ENCODE data around the gene AIFM1. TPM values are rescaled to one million over a fixed set of nuclear protein-coding genes. Genes with fewer than 3 reads are reported as not detected.

AIFM1 gene
- polyA plus RNA-seq, 2 donors, result 16.3 to 22.4 TPM

- Histone ChIP-seq H3K27ac (ENCODE audit: low read depth in 2 of 2, low read length in 1 of 2) (peak overlapping the region; percentile 73 to 77), H3K9me3 (ENCODE audit: control insufficient read depth in 2 of 2, insufficient read depth in 1 of 2, low read depth in 1 of 2, low read length in 1 of 2) (no peaks in the 10 kb centered on the region), H3K27me3 (ENCODE audit: control insufficient read depth in 1 of 2, insufficient read depth in 2 of 2, low read length in 2 of 2) (no peaks in the 10 kb centered on the region), H3K4me3 (ENCODE audit: low read depth in 1 of 2, low read length in 2 of 2) (no peak overlapping the region), H3K4me1 (ENCODE audit: control insufficient read depth in 2 of 2, insufficient read depth in 2 of 2, low read length in 1 of 2) (peaks cover 2 to 9% of the 10 kb centered on the region in 2 donors), H3K36me3 (ENCODE audit: control insufficient read depth in 2 of 2, insufficient read depth in 2 of 2, low read length in 1 of 2) (peaks cover 0 to 11% of the 10 kb centered on the region in 2 donors)
- 30 to 47% methylated on average over 13 of the region's 13 CpGs for WGBS, 2 donors
These were observed 40.4 kb downstream of the AIFM1 start for GRCh38 chrX:130125091-130125874.

GRCh38 chrX:130124577-130124976 is 41.1 kb downstream of the AIFM1 start:
- 68 to 87% methylated on average over 4 of the region's 4 CpGs for WGBS, 2 donors
- H3K27me3 ChIP-seq (ENCODE audit: control insufficient read depth in 1 of 2, insufficient read depth in 2 of 2, low read length in 2 of 2), result no peaks in the 10 kb centered on the region
- H3K9me3 ChIP-seq (ENCODE audit: control insufficient read depth in 2 of 2, insufficient read depth in 1 of 2, low read depth in 1 of 2, low read length in 1 of 2), result no peaks in the 10 kb centered on the region
- peaks cover 0 to 8% of the 10 kb centered on the region in 2 donors for H3K36me3 ChIP-seq (ENCODE audit: control insufficient read depth in 2 of 2, insufficient read depth in 2 of 2, low read length in 1 of 2)
- H3K4me1 ChIP-seq (ENCODE audit: control insufficient read depth in 2 of 2, insufficient read depth in 2 of 2, low read length in 1 of 2), result peaks cover 3 to 9% of the 10 kb centered on the region in 2 donors
- H3K4me3 ChIP-seq (ENCODE audit: low read depth in 1 of 2, low read length in 2 of 2), result no peak overlapping the region
- H3K27ac ChIP-seq (ENCODE audit: low read depth in 2 of 2, low read length in 1 of 2), result peak overlapping the region in 1 of 2 donors; percentile 77

- Histone ChIP-seq H3K27me3 (ENCODE audit: control insufficient read depth in 1 of 2, insufficient read depth in 2 of 2, low read length in 2 of 2) (no peaks in the 10 kb centered on the region), H3K27ac (ENCODE audit: low read depth in 2 of 2, low read length in 1 of 2) (peak overlapping the region in 1 of 2 donors; percentile 57), H3K36me3 (ENCODE audit: control insufficient read depth in 2 of 2, insufficient read depth in 2 of 2, low read length in 1 of 2) (peaks cover 0 to 2% of the 10 kb centered on the region in 2 donors), H3K4me1 (ENCODE audit: control insufficient read depth in 2 of 2, insufficient read depth in 2 of 2, low read length in 1 of 2) (peaks cover 5 to 14% of the 10 kb centered on the region in 2 donors), H3K4me3 (ENCODE audit: low read depth in 1 of 2, low read length in 2 of 2) (no peak overlapping the region), H3K9me3 (ENCODE audit: control insufficient read depth in 2 of 2, insufficient read depth in 1 of 2, low read depth in 1 of 2, low read length in 1 of 2) (no peaks in the 10 kb centered on the region)
- WGBS, 2 donors, result 38 to 76% methylated on average over 13 of the region's 13 CpGs
These were observed 44.2 kb downstream of the AIFM1 start for GRCh38 chrX:130121505-130121800.

GRCh38 chrX:130120746-130121504 is 44.7 kb downstream of the AIFM1 start:
- Histone ChIP-seq H3K27ac (ENCODE audit: low read depth in 2 of 2, low read length in 1 of 2) (peak overlapping the region; percentile 67 to 80), H3K4me1 (ENCODE audit: control insufficient read depth in 2 of 2, insufficient read depth in 2 of 2, low read length in 1 of 2) (peaks cover 5 to 13% of the 10 kb centered on the region in 2 donors), H3K9me3 (ENCODE audit: control insufficient read depth in 2 of 2, insufficient read depth in 1 of 2, low read depth in 1 of 2, low read length in 1 of 2) (no peaks in the 10 kb centered on the region), H3K36me3 (ENCODE audit: control insufficient read depth in 2 of 2, insufficient read depth in 2 of 2, low read length in 1 of 2) (peaks cover 0 to 2% of the 10 kb centered on the region in 2 donors), H3K27me3 (ENCODE audit: control insufficient read depth in 1 of 2, insufficient read depth in 2 of 2, low read length in 2 of 2) (no peaks in the 10 kb centered on the region), H3K4me3 (ENCODE audit: low read depth in 1 of 2, low read length in 2 of 2) (peak overlapping the region; percentile 1 to 39)
- whole genome bisulfite sequencing, 2 donors, result 1 to 24% methylated on average over 52 to 58 of the region's 58 CpGs

- 22 to 44% methylated on average over 28 of the region's 28 CpGs for WGBS, 2 donors
- no peaks in the 10 kb centered on the region for H3K27me3 ChIP-seq (ENCODE audit: control insufficient read depth in 1 of 2, insufficient read depth in 2 of 2, low read length in 2 of 2)
These were observed 45.3 kb downstream of the AIFM1 start for GRCh38 chrX:130120321-130120731.

GRCh38 chrX:130119312-130119898 is 46.2 kb downstream of the AIFM1 start:
- Histone ChIP-seq H3K4me1 (ENCODE audit: control insufficient read depth in 2 of 2, insufficient read depth in 2 of 2, low read length in 1 of 2) (peaks cover 5 to 8% of the 10 kb centered on the region in 2 donors), H3K9me3 (ENCODE audit: control insufficient read depth in 2 of 2, insufficient read depth in 1 of 2, low read depth in 1 of 2, low read length in 1 of 2) (no peaks in the 10 kb centered on the region), H3K27ac (ENCODE audit: low read depth in 2 of 2, low read length in 1 of 2) (peak overlapping the region in 1 of 2 donors; percentile 61), H3K27me3 (ENCODE audit: control insufficient read depth in 1 of 2, insufficient read depth in 2 of 2, low read length in 2 of 2) (no peaks in the 10 kb centered on the region), H3K4me3 (ENCODE audit: low read depth in 1 of 2, low read length in 2 of 2) (no peak overlapping the region), H3K36me3 (ENCODE audit: control insufficient read depth in 2 of 2, insufficient read depth in 2 of 2, low read length in 1 of 2) (no peaks in the 10 kb centered on the region)
- 46 to 48% methylated on average over 14 of the region's 14 CpGs for WGBS, 2 donors

More at GRCh38 chrX:130120321-130120731, 45.3 kb downstream of the AIFM1 start:
- peaks cover 0 to 2% of the 10 kb centered on the region in 2 donors for H3K36me3 ChIP-seq (ENCODE audit: control insufficient read depth in 2 of 2, insufficient read depth in 2 of 2, low read length in 1 of 2)
- peaks cover 5 to 9% of the 10 kb centered on the region in 2 donors for H3K4me1 ChIP-seq (ENCODE audit: control insufficient read depth in 2 of 2, insufficient read depth in 2 of 2, low read length in 1 of 2)
- H3K9me3 ChIP-seq (ENCODE audit: control insufficient read depth in 2 of 2, insufficient read depth in 1 of 2, low read depth in 1 of 2, low read length in 1 of 2), result no peaks in the 10 kb centered on the region
- peak overlapping the region in 1 of 2 donors; percentile 67 for H3K27ac ChIP-seq (ENCODE audit: low read depth in 2 of 2, low read length in 1 of 2)
- H3K4me3 ChIP-seq (ENCODE audit: low read depth in 1 of 2, low read length in 2 of 2), result peak overlapping the region; percentile 1 to 39

- Histone ChIP-seq H3K4me3 (ENCODE audit: low read depth in 1 of 2, low read length in 2 of 2) (no peak overlapping the region), H3K27me3 (ENCODE audit: control insufficient read depth in 1 of 2, insufficient read depth in 2 of 2, low read length in 2 of 2) (no peaks in the 10 kb centered on the region), H3K27ac (ENCODE audit: low read depth in 2 of 2, low read length in 1 of 2) (peak overlapping the region in 1 of 2 donors; percentile 61), H3K9me3 (ENCODE audit: control insufficient read depth in 2 of 2, insufficient read depth in 1 of 2, low read depth in 1 of 2, low read length in 1 of 2) (no peaks in the 10 kb centered on the region), H3K4me1 (ENCODE audit: control insufficient read depth in 2 of 2, insufficient read depth in 2 of 2, low read length in 1 of 2) (peaks cover 5 to 8% of the 10 kb centered on the region in 2 donors), H3K36me3 (ENCODE audit: control insufficient read depth in 2 of 2, insufficient read depth in 2 of 2, low read length in 1 of 2) (no peaks in the 10 kb centered on the region)
- WGBS, 2 donors, result 26 to 59% methylated on average over 21 of the region's 21 CpGs
These were observed 47.0 kb downstream of the AIFM1 start for GRCh38 chrX:130118441-130119311.

- peaks cover 5 to 8% of the 10 kb centered on the region in 2 donors for H3K4me1 ChIP-seq (ENCODE audit: control insufficient read depth in 2 of 2, insufficient read depth in 2 of 2, low read length in 1 of 2)
- no peaks in the 10 kb centered on the region for H3K36me3 ChIP-seq (ENCODE audit: control insufficient read depth in 2 of 2, insufficient read depth in 2 of 2, low read length in 1 of 2)
- no peak overlapping the region for H3K4me3 ChIP-seq (ENCODE audit: low read depth in 1 of 2, low read length in 2 of 2)
- H3K9me3 ChIP-seq (ENCODE audit: control insufficient read depth in 2 of 2, insufficient read depth in 1 of 2, low read depth in 1 of 2, low read length in 1 of 2), result no peaks in the 10 kb centered on the region
- WGBS, 2 donors, result 70 to 94% methylated on average over 7 of the region's 7 CpGs
- no peak overlapping the region for H3K27ac ChIP-seq (ENCODE audit: low read depth in 2 of 2, low read length in 1 of 2)
- H3K27me3 ChIP-seq (ENCODE audit: control insufficient read depth in 1 of 2, insufficient read depth in 2 of 2, low read length in 2 of 2), result no peaks in the 10 kb centered on the region
These were observed 48.5 kb downstream of the AIFM1 start for GRCh38 chrX:130117166-130117565.
